A549 (cell line): ENCODE data around the gene ADCY2.

Experiments
- CBX8 ChIP-seq: fragments of 200-600 bp; sonication (generic); IDR thresholded peaks from 2 replicates; pipeline ENCODE4 v1.6.1; 2016
- CTCF ChIP-seq: fragments of >200 bp; sonication (Bioruptor Twin); formaldehyde crosslinking; IDR thresholded peaks from 3 replicates; pipeline ENCODE4 v1.5.1; 2016
- JUN ChIP-seq, 2 experiments: fragments of >200 bp; sonication (Bioruptor Twin); formaldehyde crosslinking; IDR thresholded peaks; 2 replicates in 1 of 2; 3 replicates in 1 of 2; pipeline ENCODE4 v1.6.1; 2016 to 2017
- JUNB ChIP-seq: fragments of >200 bp; sonication (Bioruptor Twin); formaldehyde crosslinking; IDR thresholded peaks from 2 replicates; pipeline ENCODE4 v1.6.1; 2016
- MYC ChIP-seq: IDR thresholded peaks from 2 replicates; pipeline ENCODE4 v1.6.1; 2012; ENCODE audit warnings: mild to moderate bottlenecking, inconsistent platforms, low read length, improper control_type of control experiment, borderline replicate concordance
- POLR2A ChIP-seq: IDR thresholded peaks from 2 replicates; pipeline ENCODE4 v1.6.1; 2012; ENCODE audit warnings: mild to moderate bottlenecking, low read length

GRCh38 chr5:7876867-7877266 lies 480.9 kb downstream of the ADCY2 start:
- TF ChIP-seq CBX8 (no peak), MYC (no peak), CTCF (no peak), JUN (IDR thresholded peaks at IDR 0.05) (no peak), POLR2A (no peak), JUNB (no peak)
